PC-9 (cell line): ENCODE data around the gene COL4A1.

Experiments used
- CTCF ChIP-seq: fragments of 200-600 bp; sonication (generic); conservative IDR thresholded peaks from 2 replicates; pipeline ENCODE4 v1.6.1; 2017; ENCODE audit warnings: mixed run types, antibody characterized with exemption, mild to moderate bottlenecking, moderate library complexity
- EZH2 ChIP-seq: fragments of 200-600 bp; sonication (generic); IDR thresholded peaks from 2 replicates; pipeline ENCODE4 v1.8.0; 2017; ENCODE audit warnings: antibody characterized with exemption, low read depth

GRCh38 chr13:110116072-110116487 is 190.9 kb downstream of the COL4A1 start:
- TF ChIP-seq EZH2 (no peak), CTCF (peak; percentile 58)
